SK-N-SH treated with all-trans-retinoic acid at 6 μM for 48 hours (cell line): ENCODE measurements around the gene BAK1.

Experiments
- ARNTL ChIP-seq: fragments of 450-650 bp; formaldehyde crosslinking; IDR thresholded peaks from 2 replicates; pipeline ENCODE4 v1.5.0; 2020; ENCODE audit warnings: low read depth, mild to moderate bottlenecking, moderate library complexity, borderline replicate concordance
- BACH2 ChIP-seq: fragments of 250-450 bp; sonication (Bioruptor Pico); IDR thresholded peaks from 2 replicates; pipeline ENCODE4 v1.9.0; 2021; ENCODE audit warnings: mild to moderate bottlenecking, borderline replicate concordance
- CSDC2 ChIP-seq: fragments of 250-450 bp; sonication (Bioruptor Pico); IDR thresholded peaks from 2 replicates; pipeline ENCODE4 v1.5.0; 2020; ENCODE audit warnings: mild to moderate bottlenecking, moderate library complexity
- ISL1 ChIP-seq: fragments of 250-450 bp; sonication (Bioruptor Pico); IDR thresholded peaks from 2 replicates; pipeline ENCODE4 v2.1.2; 2022; ENCODE audit warnings: mild to moderate bottlenecking, moderate library complexity
- TOX ChIP-seq: fragments of 250-450 bp; sonication (Bioruptor Pico); IDR thresholded peaks from 2 replicates; pipeline ENCODE4 v1.8.0; 2021; ENCODE audit warnings: mild to moderate bottlenecking, moderate library complexity, borderline replicate concordance
- ZC3H10 ChIP-seq: fragments of 250-450 bp; sonication (Bioruptor Pico); IDR thresholded peaks from 2 replicates; pipeline ENCODE4 v1.5.1; 2021; ENCODE audit warnings: mild to moderate bottlenecking, moderate library complexity
- ZFP3 ChIP-seq: fragments of 250-450 bp; sonication (Bioruptor Pico); IDR thresholded peaks from 2 replicates; pipeline ENCODE4 v1.5.0; 2020; ENCODE audit warnings: mild to moderate bottlenecking, moderate library complexity
- ZFP30 ChIP-seq: fragments of 450-650 bp; formaldehyde crosslinking; IDR thresholded peaks from 2 replicates; pipeline ENCODE4 v1.5.0; 2022; ENCODE audit warnings: mild to moderate bottlenecking, moderate library complexity
- ZNF565 ChIP-seq: fragments of 450-650 bp; formaldehyde crosslinking; conservative IDR thresholded peaks from 2 replicates; pipeline ENCODE4 v1.5.0; 2020; ENCODE audit warnings: low read depth, mild to moderate bottlenecking, moderate library complexity
- ZNF70 ChIP-seq: fragments of 450-650 bp; formaldehyde crosslinking; IDR thresholded peaks from 2 replicates; pipeline ENCODE4 v1.5.0; 2020; ENCODE audit warnings: mild to moderate bottlenecking, moderate library complexity
- TF ChIP-seq, protein P1 (sequence below): fragments of 250-450 bp; sonication (Bioruptor Pico); IDR thresholded peaks from 2 replicates; pipeline ENCODE4 v1.8.0; 2021; ENCODE audit warnings: low read depth, mild to moderate bottlenecking, moderate library complexity, borderline replicate concordance
- TF ChIP-seq, protein P2 (sequence below): fragments of 250-450 bp; sonication (Bioruptor Pico); IDR thresholded peaks from 2 replicates; pipeline ENCODE4 v1.5.1; 2020; ENCODE audit warnings: low read depth, mild to moderate bottlenecking, moderate library complexity

GRCh38 chr6:33613795-33614168 is 33.7 kb upstream of the BAK1 start:
- TF ChIP-seq ZFP30 (CRISPR knock-in tag) (no peak), ISL1 (CRISPR knock-in tag) (no peak), ZFP3 (CRISPR knock-in tag) (no peak), ZNF70 (CRISPR knock-in tag) (no peak), ZNF565 (no peak), ARNTL (no peak), TOX (no peak), ZC3H10 (CRISPR knock-in tag) (no peak), CSDC2 (no peak), BACH2 (CRISPR knock-in tag) (no peak)
- TF ChIP-seq, protein P1, sequence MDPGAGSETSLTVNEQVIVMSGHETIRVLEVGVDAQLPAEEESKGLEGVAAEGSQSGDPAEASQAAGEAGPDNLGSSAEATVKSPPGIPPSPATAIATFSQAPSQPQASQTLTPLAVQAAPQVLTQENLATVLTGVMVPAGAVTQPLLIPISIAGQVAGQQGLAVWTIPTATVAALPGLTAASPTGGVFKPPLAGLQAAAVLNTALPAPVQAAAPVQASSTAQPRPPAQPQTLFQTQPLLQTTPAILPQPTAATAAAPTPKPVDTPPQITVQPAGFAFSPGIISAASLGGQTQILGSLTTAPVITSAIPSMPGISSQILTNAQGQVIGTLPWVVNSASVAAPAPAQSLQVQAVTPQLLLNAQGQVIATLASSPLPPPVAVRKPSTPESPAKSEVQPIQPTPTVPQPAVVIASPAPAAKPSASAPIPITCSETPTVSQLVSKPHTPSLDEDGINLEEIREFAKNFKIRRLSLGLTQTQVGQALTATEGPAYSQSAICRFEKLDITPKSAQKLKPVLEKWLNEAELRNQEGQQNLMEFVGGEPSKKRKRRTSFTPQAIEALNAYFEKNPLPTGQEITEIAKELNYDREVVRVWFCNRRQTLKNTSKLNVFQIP (CRISPR knock-in tag): no peak
- TF ChIP-seq, protein P2, sequence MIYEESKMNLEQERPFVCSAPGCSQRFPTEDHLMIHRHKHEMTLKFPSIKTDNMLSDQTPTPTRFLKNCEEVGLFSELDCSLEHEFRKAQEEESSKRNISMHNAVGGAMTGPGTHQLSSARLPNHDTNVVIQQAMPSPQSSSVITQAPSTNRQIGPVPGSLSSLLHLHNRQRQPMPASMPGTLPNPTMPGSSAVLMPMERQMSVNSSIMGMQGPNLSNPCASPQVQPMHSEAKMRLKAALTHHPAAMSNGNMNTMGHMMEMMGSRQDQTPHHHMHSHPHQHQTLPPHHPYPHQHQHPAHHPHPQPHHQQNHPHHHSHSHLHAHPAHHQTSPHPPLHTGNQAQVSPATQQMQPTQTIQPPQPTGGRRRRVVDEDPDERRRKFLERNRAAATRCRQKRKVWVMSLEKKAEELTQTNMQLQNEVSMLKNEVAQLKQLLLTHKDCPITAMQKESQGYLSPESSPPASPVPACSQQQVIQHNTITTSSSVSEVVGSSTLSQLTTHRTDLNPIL: no peak
